PFSK-1 (cell line): ENCODE data around the gene MSANTD1.

Experiments
- FOXP2 ChIP-seq: optimal IDR thresholded peaks from 2 replicates; pipeline ENCODE3; 2011; ENCODE audit warnings: borderline replicate concordance, control low read depth, inconsistent platforms; ENCODE audit not compliant: insufficient read depth; ENCODE audit errors: extremely low read length, extremely low read depth
- POLR2AphosphoS5 ChIP-seq: IDR thresholded peaks from 2 replicates; pipeline ENCODE4 v1.6.1; 2012; ENCODE audit warnings: low read depth, mild to moderate bottlenecking, control low read depth, low read length, moderate library complexity
- SIN3A ChIP-seq: IDR thresholded peaks from 2 replicates; pipeline ENCODE4 v1.6.1; 2012; ENCODE audit warnings: mild to moderate bottlenecking, low read length, moderate library complexity, borderline replicate concordance; ENCODE audit not compliant: insufficient read depth
- TAF1 ChIP-seq: IDR thresholded peaks from 2 replicates; pipeline ENCODE4 v1.6.1; 2012; ENCODE audit warnings: low read length, control low read depth, borderline replicate concordance; ENCODE audit not compliant: insufficient read depth
- TF ChIP-seq, protein P1 (sequence below), 2 experiments: IDR thresholded peaks; 2 replicates each; pipeline versions ENCODE4 v1.6.1 to v1.8.0; 2011 to 2012; ENCODE audit warnings: low read depth in 2 of 2, low read length in 2 of 2, control low read depth in 1 of 2, inconsistent platforms in 1 of 2, mild to moderate bottlenecking in 1 of 2, moderate library complexity in 1 of 2; ENCODE audit not compliant: insufficient read depth in 1 of 2

MSANTD1 gene

DNA sequence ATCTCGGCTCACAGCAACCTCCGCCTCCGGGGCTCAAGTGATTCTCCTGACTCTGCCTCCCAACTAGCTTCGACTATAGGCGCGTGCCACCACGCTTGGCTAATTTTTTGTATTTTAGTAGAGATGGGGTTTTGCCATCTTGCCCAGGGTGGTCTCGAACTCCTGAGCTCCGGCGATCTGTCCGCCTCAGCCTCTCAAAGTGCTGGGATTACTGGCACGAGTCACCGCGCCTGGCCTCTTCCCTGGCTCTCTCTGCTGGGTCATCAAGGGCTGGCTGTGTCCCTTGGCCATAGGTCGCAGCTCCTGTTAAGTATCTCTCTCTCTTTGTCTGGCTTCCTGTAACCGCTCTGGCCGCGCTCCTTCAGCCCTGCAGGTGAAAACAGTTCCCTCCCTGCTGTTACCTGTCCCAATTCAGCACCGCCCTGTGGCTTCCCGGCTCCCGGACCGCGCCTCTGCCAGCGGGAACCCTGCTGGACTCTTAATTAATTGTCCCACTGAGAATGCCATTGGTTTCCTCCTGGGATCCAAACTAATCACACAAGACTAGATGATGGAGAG, 42.5 kb downstream of the MSANTD1 start:
- TF ChIP-seq, protein P1, sequence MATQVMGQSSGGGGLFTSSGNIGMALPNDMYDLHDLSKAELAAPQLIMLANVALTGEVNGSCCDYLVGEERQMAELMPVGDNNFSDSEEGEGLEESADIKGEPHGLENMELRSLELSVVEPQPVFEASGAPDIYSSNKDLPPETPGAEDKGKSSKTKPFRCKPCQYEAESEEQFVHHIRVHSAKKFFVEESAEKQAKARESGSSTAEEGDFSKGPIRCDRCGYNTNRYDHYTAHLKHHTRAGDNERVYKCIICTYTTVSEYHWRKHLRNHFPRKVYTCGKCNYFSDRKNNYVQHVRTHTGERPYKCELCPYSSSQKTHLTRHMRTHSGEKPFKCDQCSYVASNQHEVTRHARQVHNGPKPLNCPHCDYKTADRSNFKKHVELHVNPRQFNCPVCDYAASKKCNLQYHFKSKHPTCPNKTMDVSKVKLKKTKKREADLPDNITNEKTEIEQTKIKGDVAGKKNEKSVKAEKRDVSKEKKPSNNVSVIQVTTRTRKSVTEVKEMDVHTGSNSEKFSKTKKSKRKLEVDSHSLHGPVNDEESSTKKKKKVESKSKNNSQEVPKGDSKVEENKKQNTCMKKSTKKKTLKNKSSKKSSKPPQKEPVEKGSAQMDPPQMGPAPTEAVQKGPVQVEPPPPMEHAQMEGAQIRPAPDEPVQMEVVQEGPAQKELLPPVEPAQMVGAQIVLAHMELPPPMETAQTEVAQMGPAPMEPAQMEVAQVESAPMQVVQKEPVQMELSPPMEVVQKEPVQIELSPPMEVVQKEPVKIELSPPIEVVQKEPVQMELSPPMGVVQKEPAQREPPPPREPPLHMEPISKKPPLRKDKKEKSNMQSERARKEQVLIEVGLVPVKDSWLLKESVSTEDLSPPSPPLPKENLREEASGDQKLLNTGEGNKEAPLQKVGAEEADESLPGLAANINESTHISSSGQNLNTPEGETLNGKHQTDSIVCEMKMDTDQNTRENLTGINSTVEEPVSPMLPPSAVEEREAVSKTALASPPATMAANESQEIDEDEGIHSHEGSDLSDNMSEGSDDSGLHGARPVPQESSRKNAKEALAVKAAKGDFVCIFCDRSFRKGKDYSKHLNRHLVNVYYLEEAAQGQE (IDR thresholded peaks at IDR 0.05; ENCODE audit: insufficient read depth in 1 of 2, low read depth in 2 of 2, low read length in 2 of 2) = no peak
- no peak for TF ChIP-seq TAF1
- no peak for TF ChIP-seq POLR2AphosphoS5
- no peak for TF ChIP-seq SIN3A
- TF ChIP-seq FOXP2 = no peak

DNA sequence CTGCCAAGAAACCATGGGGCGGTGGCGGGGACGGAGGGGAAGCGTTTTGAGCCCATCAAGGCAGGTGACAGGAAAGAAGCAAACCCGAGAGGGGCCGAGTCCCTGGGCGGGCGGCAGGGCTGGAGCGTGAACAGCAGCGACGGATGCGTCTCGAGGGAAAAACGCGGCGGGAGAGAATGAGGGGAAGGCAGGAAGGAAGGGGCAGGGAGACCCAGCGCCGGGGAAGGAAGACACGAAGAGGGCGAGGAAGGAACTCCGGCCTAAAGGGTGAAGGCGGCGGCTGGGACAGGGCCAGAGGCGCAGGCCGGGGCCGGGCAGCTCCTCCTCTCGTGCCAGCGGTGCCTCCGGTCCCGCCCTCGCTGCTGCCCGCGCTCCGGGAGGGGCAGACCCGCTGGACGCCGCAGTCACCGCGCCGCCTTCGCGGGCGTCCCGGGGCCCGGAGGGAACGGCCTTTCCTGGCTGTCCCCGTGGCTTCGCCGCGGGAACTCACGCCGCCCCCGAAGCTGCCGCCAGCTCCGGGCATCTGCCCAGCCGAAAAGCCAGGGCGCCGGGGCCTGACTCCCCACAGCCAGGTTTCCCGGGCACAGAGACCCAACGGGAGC, 43.1 kb downstream of the MSANTD1 start:
- TF ChIP-seq FOXP2 = no peak
- TF ChIP-seq, protein P1 (IDR thresholded peaks at IDR 0.05; ENCODE audit: insufficient read depth in 1 of 2, low read depth in 2 of 2, low read length in 2 of 2) = no peak
- TF ChIP-seq TAF1 = no peak
- TF ChIP-seq POLR2AphosphoS5 = no peak
- no peak for TF ChIP-seq SIN3A

DNA sequence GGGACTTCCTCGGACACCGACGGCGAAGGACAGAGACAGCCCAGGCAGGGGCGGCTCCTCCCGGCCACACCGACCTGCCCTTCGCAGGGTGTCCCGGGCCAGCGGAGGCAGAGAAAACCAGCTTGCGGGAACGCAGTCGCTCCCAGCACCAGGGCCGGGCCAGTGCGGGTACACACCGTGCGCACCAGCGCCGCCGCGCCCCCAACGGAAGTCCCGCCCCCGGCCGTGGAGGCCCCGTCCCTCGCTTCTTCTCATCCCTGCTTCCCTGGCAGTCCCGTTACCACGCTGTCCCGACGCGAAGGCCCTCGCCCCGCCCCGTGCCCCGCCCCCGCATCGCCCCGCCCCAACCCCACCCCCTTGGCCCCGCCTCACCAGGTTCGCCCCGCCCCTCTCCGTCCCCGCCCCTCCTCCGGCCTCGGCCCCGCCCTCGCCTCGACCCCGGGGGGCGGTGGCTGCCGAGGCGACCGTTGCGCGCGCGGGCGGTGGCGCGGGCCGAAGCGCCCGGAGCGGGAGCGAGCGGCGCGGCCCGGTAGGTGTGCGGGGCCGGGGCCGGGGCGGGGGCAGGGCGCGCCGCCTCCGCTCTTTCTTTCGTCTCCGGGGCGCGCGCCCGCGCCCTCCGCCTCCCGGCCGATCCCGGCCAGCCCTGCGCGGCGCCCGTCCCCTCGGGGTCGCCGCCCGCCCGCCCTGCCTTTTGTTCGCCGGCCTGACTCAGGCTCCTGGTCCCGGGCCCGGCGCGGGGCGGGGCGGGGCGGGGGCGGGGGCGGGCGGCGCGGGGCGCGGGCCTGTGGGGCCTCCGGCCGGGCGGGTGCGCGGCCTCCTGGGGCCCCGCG, 43.8 kb downstream of the MSANTD1 start, which contains the start of gene RGS12:
Gene RGS12, plus strand, starts transcription at position 451 of the 830 bp plus-strand sequence. CDS start 23,150 bp downstream, outside the sequence.
- peak; percentile 41 for TF ChIP-seq FOXP2
- TF ChIP-seq TAF1 = no peak
- no peak for TF ChIP-seq SIN3A
- TF ChIP-seq POLR2AphosphoS5 = 0 out of 2 replicates have a peak, but pooled peaks have one; percentile 17

DNA sequence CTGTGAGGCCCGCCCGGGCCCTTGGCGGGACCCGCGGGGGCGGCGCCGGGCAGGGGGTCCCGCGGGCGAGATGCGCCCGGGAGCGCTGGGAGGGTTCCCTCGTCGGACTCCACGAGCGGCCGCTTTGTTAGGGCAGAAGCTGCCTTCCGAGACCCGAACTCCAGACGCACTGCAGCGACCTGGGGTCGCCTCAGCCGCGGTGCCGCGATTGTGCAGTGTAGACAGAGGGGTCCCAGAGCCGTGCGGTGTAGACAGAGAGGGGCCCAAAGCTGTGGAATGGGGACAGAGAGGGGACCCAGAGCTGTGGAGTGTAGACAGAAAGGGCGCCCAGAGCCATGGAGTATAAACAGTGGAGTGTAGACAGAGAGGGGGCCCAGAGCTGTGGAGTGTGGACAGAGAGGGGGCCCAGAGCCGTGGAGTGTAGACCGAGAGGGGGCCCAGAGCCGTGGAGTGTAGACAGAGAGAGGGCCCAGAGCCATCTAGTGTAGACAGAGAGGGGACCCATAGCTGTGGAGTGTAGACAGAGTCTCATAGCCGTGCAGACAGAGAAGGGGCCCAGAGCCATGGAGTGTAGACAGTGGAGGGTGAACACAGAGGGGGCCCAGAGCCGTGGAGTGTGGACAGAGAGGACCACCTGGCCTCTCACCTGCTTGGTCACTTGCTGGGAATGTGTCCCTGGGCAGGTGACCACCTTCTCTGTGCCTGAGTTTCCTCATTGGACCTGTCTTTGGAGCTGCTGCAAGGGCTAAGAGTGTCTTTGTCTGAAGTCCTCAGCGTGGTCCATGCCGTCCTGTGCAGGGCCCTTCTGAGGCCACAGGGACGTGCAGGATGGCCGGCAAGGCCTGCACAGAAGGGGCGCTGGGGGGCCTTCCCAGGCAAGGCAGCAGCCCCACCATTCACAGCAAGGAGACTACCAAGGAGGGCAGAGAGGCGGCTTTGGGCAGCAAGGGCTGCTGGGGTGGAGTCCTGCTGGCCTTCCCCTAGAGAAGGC, 44.7 kb downstream of the MSANTD1 start:
- TF ChIP-seq, protein P1 (IDR thresholded peaks at IDR 0.05; ENCODE audit: insufficient read depth in 1 of 2, low read depth in 2 of 2, low read length in 2 of 2) = no peak
- TF ChIP-seq FOXP2 (no peak), SIN3A (no peak), TAF1 (no peak), POLR2AphosphoS5 (no peak)
